Colonic mucosa (tissue), 4 donors: Measurements from ENCODE around the gene CYS1. TPM values are rescaled to one million over a fixed set of nuclear protein-coding genes. Genes with fewer than 3 reads are reported as not detected.

Source experiments
- DNase-seq: peaks from one replicate; pipeline ENCODE4 v3.0.0-alpha.2; 2020
- H3K27ac ChIP-seq: fragments of 200-600 bp; one replicate; pipeline ENCODE4 v1.8.0; 2021
- H3K27me3 ChIP-seq: fragments of 200-600 bp; one replicate; pipeline ENCODE4 v1.8.0; 2021
- H3K36me3 ChIP-seq: fragments of 200-600 bp; one replicate; pipeline ENCODE4 v1.8.0; 2021
- H3K4me1 ChIP-seq: fragments of 200-600 bp; one replicate; pipeline ENCODE4 v1.8.0; 2021; ENCODE audit warnings: mild to moderate bottlenecking
- H3K4me3 ChIP-seq: fragments of 200-600 bp; one replicate; pipeline ENCODE4 v1.8.0; 2021
- H3K9ac ChIP-seq, 2 donors: one replicate each; pipeline ENCODE4 v1.7.0; 2013; ENCODE audit warnings: control low read depth in 2 of 2, low read depth in 2 of 2, low read length in 2 of 2
- H3K9me3 ChIP-seq: fragments of 200-600 bp; one replicate; pipeline ENCODE4 v1.8.0; 2021
- intact Hi-C: fragments of 100-400 bp; cut with DNase I; formaldehyde crosslinking; loops from one replicate; pipeline ENCODE4 v1.14.1; 2022
- total RNA-seq, 2 donors: library from RNA; stranded (reverse); fragmentation: NEBNext Ultra II Directional in 1 of 2; extraction: Animal tissue kit (Norgen Biotek cat#: 25700) in 1 of 2; gene quantifications; one replicate each; pipeline ENCODE4 v1.2.1, GENCODE V29; 2021
- TF ChIP-seq, protein P1 (sequence below): fragments of 200-600 bp; IDR thresholded peaks from one replicate; pipeline ENCODE4 v1.8.0; 2022; ENCODE audit warnings: antibody characterized with exemption, mild to moderate bottlenecking
- donor health status: healthy.
- donor health status: DM: no; HTN: no; CAD: no.
- donor health status: DM: no; HTN: no; CAD: no.

CYS1 gene
- total RNA-seq, 2 donors from 2014 or later = 0.52 to 2.5 TPM

DNA sequence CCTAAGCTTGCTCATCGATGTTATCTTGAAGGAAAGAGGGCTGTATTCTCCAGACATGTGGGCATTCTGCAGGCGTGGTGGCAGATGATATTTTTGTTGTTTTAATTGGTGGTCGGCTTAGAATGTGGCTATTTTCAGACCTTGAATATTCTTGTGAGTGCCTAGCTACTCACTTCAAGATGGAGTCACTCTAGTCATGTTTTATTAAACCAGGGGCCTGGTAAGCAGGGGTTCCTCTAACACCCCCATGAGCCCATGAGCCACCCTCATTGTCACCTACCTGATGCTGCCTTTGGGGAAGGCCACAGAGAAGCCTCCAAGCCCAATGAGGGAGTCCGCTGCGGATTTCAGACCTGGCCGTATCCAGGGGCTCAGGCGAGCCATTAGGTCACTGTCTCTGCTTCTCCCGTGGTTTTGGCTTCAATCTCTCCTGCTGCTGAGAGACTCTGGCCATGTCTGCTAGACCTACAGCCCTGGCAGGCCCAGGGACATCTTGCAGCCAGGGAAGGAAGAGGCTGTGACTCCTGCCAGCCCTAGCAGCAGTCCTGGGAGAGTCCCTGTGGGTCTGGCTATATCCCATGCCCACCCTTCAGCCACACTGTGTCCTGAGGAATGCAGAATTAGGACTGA is 53.2 kb downstream of the CYS1 start:
- no peak for DNase-seq
- Histone ChIP-seq H3K4me3 (no peak overlapping the region), H3K36me3 (no peaks in the 10 kb centered on the region), H3K4me1 (no peaks in the 10 kb centered on the region), H3K27ac (no peak overlapping the region), H3K9me3 (no peaks in the 10 kb centered on the region), H3K27me3 (no peaks in the 10 kb centered on the region), H3K9ac (no peak overlapping the region)
- TF ChIP-seq, protein P1, sequence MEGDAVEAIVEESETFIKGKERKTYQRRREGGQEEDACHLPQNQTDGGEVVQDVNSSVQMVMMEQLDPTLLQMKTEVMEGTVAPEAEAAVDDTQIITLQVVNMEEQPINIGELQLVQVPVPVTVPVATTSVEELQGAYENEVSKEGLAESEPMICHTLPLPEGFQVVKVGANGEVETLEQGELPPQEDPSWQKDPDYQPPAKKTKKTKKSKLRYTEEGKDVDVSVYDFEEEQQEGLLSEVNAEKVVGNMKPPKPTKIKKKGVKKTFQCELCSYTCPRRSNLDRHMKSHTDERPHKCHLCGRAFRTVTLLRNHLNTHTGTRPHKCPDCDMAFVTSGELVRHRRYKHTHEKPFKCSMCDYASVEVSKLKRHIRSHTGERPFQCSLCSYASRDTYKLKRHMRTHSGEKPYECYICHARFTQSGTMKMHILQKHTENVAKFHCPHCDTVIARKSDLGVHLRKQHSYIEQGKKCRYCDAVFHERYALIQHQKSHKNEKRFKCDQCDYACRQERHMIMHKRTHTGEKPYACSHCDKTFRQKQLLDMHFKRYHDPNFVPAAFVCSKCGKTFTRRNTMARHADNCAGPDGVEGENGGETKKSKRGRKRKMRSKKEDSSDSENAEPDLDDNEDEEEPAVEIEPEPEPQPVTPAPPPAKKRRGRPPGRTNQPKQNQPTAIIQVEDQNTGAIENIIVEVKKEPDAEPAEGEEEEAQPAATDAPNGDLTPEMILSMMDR = no peak
- intact Hi-C loops = no loop called here

DNA sequence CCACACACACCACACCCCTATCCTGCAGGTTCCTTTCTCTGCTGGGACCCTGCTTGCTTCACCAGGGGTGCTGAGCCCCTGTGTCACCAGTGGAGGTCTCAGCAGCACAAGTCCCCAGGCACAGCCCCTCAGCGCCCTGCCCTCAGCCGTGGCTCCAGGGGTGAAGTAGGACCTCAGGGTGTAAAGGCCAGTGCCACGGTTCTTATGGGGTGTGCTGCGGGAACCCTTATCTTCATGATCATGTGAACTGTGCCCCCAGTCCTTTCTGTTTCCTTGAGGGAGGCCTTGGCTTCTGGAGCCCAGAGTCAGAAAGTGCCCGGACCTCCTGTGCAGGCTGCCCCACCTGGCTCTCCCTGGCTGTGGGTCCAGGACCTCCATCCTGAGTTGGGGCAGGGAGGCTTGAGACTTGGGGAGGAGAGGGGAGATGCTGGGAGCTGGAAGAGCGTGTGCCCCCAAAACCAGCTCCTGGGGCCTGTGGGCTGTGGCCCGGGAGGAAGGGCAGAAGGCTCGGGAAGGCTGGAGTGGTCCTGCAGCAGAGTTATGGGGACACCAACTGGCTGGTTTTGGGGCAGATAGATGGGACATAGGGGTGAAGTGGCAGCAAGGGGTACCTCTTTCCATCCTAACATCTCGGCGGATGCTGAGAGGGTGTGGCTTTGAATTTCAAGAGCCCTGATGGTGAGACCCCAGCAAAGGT is 57.1 kb downstream of the CYS1 start:
- no peak overlapping the region for H3K27ac ChIP-seq
- no peaks in the 10 kb centered on the region for H3K27me3 ChIP-seq
- H3K4me3 ChIP-seq = no peak overlapping the region
- no peaks in the 10 kb centered on the region for H3K36me3 ChIP-seq
- H3K9me3 ChIP-seq = no peaks in the 10 kb centered on the region
- DNase-seq = no peak
- intact Hi-C loops = no loop called here
- TF ChIP-seq, protein P1 = no peak
- H3K9ac ChIP-seq = no peak overlapping the region
- H3K4me1 ChIP-seq = no peaks in the 10 kb centered on the region

DNA sequence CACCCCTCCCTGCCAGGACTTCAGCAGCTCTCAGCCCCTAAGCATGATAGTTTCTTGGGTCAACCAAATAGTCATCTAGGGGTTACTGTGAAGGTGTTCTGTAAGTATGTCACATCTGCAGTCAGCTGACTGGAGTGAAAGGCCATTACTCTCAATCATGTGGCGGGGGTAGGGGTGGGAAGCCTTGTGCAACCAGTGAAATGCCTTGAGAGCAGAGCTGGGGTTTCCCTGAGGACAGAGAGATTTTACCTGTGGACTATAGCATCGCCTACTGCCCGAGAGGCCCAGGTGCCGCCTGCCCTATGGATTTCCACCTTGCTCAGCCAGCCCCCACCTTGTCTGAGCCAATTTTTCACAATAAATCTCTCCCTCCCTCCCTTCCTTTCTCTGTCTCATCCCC is 57.8 kb downstream of the CYS1 start:
- H3K4me3 ChIP-seq = no peak overlapping the region
- H3K9me3 ChIP-seq = no peaks in the 10 kb centered on the region
- H3K27ac ChIP-seq = no peak overlapping the region
- no peaks in the 10 kb centered on the region for H3K36me3 ChIP-seq
- no peak overlapping the region for H3K9ac ChIP-seq
- no peaks in the 10 kb centered on the region for H3K27me3 ChIP-seq
- no peak for DNase-seq
- intact Hi-C loops = no loop called here
- TF ChIP-seq, protein P1 = no peak
- no peaks in the 10 kb centered on the region for H3K4me1 ChIP-seq

DNA sequence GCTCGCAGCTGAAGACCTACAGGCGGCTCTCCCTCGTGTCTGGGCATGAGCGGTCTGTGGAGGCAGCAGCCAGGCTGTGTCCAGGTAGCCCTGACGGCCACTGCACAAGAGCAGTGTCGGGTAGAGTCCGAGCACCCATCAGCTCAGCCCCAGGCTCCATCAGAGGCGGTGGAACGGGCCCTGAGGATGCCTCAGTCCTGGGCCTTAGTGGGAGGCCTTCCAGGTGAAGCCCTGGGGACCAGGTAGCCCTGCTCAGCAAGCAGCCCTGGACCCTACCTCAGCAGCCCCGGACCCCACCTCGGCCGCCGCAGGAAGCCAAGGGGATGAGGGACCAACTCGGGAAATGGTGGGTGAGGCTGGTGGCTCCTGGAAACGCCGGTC is 58.2 kb downstream of the CYS1 start:
- Histone ChIP-seq H3K36me3 (no peaks in the 10 kb centered on the region), H3K4me3 (no peak overlapping the region), H3K27ac (no peak overlapping the region), H3K9ac (no peak overlapping the region), H3K9me3 (no peaks in the 10 kb centered on the region), H3K27me3 (no peaks in the 10 kb centered on the region), H3K4me1 (no peaks in the 10 kb centered on the region)
- no peak for DNase-seq
- TF ChIP-seq, protein P1 = no peak
- intact Hi-C loops = no loop called here

DNA sequence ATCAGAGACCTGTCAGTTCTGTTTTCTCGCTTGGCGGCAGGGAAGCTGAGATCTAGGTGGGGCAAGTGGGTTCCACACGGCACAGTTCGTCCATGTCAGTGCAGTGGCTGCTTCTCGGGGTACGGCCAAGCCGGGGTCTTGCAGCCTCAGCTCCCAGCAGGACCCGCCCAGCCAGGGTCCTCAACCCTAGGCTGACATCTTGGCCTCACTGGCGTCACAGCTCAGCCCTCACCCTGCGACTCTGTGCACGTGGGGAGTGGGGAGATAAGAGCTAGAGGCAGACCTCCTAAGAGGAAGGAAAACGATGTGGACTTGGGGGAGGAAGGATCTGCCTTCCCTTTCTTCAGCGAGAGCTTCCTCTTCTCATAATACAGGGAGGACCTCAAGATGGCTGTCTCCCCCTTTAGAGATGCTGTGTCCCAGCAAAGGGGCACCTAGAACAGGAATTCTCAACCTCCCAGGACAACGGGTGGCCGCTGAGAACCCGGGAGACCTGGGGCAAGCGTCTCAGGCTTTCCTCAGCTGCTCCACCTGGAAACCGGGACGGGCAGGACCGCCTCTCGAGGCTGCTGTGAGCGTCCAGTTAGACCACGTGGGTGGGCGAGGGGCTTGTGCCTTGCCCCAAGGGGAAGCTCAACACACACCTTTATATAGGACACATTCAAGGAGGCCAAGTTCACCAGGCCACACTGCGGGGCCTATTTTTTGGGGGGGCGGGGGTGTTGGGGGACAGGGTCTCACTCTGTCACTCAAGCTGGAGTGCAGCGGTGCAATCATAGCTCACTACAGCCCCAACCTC is 60.4 kb downstream of the CYS1 start:
- Histone ChIP-seq H3K9me3 (no peaks in the 10 kb centered on the region), H3K4me3 (no peak overlapping the region), H3K27me3 (no peaks in the 10 kb centered on the region), H3K27ac (no peak overlapping the region), H3K36me3 (no peaks in the 10 kb centered on the region), H3K9ac (no peak overlapping the region), H3K4me1 (no peaks in the 10 kb centered on the region)
- TF ChIP-seq, protein P1 = no peak
- DNase-seq = no peak
- intact Hi-C loops = no loop called here
